Fibroblast of gingiva (primary cell): ENCODE results near the gene THEM4.
"Not testable (repeated sequence)": the region's sequence is repeated elsewhere in the genome, so short reads cannot be mapped to it uniquely, and the experiment has no call there.

Experiments used
- DNase-seq: peaks from one replicate; pipeline ENCODE4 v3.0.0-alpha.2; 2011; ENCODE audit warnings: low read depth

THEM4 gene

GRCh38 chr1:151893176-151893924, 16.0 kb downstream of the THEM4 start:
- DNase-seq = no peak

GRCh38 chr1:151892190-151892589, 17.1 kb downstream of the THEM4 start:
- DNase-seq = peak; percentile 64

- DNase-seq = no peak
Observed at GRCh38 chr1:151891512-151891911, 17.8 kb downstream of the THEM4 start.

- no peak for DNase-seq
Observed at GRCh38 chr1:151888972-151889570, 20.2 kb downstream of the THEM4 start.

GRCh38 chr1:151887028-151887427, 22.3 kb downstream of the THEM4 start:
- peak; percentile 93 for DNase-seq

- peak; percentile 26 for DNase-seq
Observed at GRCh38 chr1:151885479-151885878, 23.8 kb downstream of the THEM4 start.

GRCh38 chr1:151884879-151885278, 24.4 kb downstream of the THEM4 start:
- not testable (repeated sequence) for DNase-seq

GRCh38 chr1:151884445-151884844, 24.9 kb downstream of the THEM4 start:
- DNase-seq = not testable (repeated sequence)

- not testable (repeated sequence) for DNase-seq
Observed at GRCh38 chr1:151883898-151884297, 25.4 kb downstream of the THEM4 start.

GRCh38 chr1:151882918-151883317, 26.4 kb downstream of the THEM4 start:
- not testable (repeated sequence) for DNase-seq

- no peak for DNase-seq
Observed at GRCh38 chr1:151882466-151882865, 26.8 kb downstream of the THEM4 start.

- DNase-seq = no peak
Observed at GRCh38 chr1:151881479-151881878, 27.8 kb downstream of the THEM4 start.

- DNase-seq = no peak
Observed at GRCh38 chr1:151875419-151876097, 33.8 kb downstream of the THEM4 start.

- not testable (repeated sequence) for DNase-seq
Observed at GRCh38 chr1:151872776-151873175, 36.5 kb downstream of the THEM4 start.

- DNase-seq = no peak
Observed at GRCh38 chr1:151871284-151872030, 37.9 kb downstream of the THEM4 start.

GRCh38 chr1:151868486-151868885, 40.8 kb downstream of the THEM4 start:
- no peak for DNase-seq

- peak; percentile 75 for DNase-seq
Observed at GRCh38 chr1:151867765-151868411, 41.4 kb downstream of the THEM4 start.

- peak; percentile 29 for DNase-seq
Observed at GRCh38 chr1:151867321-151867720, 42.0 kb downstream of the THEM4 start.

GRCh38 chr1:151864411-151864810, 44.9 kb downstream of the THEM4 start:
- no peak for DNase-seq

- no peak for DNase-seq
Observed at GRCh38 chr1:151862604-151863003, 46.7 kb downstream of the THEM4 start.

- no peak for DNase-seq
Observed at GRCh38 chr1:151860504-151861187, 48.7 kb downstream of the THEM4 start.
